ENCODE results near the gene BHLHE23.
"Not testable (repeated sequence)": the region's sequence is repeated elsewhere in the genome, so short reads cannot be mapped to it uniquely, and the experiment has no call there.

Gene BHLHE23

GRCh38 chr20:63041776-63042175, 35.0 kb upstream of the BHLHE23 start:
- no peaks in the 10 kb centered on the region for H3K9me3 ChIP-seq (ENCODE audit: control insufficient read depth in 1 of 2, low read length in 2 of 2)
- no peak overlapping the region for H3K27ac ChIP-seq (ENCODE audit: low read length)
- no peaks in the 10 kb centered on the region for H3K27me3 ChIP-seq (ENCODE audit: low read depth, low read length)
- H3K4me3 ChIP-seq (ENCODE audit: low read depth in 1 of 2, low read length in 2 of 2) = no peak overlapping the region
- no peaks in the 10 kb centered on the region for H3K4me1 ChIP-seq (ENCODE audit: control insufficient read depth in 1 of 2, insufficient read depth in 2 of 2, low read length in 2 of 2)
- no peaks in the 10 kb centered on the region for H3K36me3 ChIP-seq (ENCODE audit: control insufficient read depth in 1 of 2, insufficient read depth in 2 of 2, low read length in 2 of 2)

DNA sequence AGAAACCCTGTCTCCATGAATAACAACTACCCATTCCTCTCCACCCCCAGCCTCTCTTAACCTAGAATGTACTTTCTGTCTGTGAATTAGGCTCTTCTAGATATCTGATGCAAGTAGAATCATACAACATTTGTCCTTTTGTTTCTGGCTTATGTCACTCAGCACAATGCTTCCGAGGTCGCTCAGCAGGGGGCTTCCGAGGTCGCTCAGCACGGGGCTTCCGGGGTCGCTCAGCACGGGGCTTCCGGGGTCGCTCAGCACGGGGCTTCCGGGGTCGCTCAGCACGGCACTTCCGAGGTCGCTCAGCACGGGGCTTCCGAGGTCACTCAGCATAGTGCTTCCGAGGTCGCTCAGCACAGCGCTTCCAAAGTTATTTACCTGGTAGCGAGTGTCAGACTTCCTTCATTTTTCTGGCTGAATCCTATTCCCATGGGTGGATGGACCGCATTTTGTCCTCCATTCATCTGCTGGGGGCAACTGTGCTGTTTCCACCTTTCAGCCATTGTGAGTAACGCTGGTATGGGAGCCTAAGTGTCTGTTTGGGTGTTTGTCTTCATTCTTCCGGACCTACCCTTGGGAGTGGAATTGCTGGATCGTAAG, 31.0 kb upstream of the BHLHE23 start:
- H3K27me3 ChIP-seq (ENCODE audit: low read depth, low read length) = no peaks in the 10 kb centered on the region
- no peaks in the 10 kb centered on the region for H3K4me1 ChIP-seq (ENCODE audit: control insufficient read depth in 1 of 2, insufficient read depth in 2 of 2, low read length in 2 of 2)
- no peaks in the 10 kb centered on the region for H3K9me3 ChIP-seq (ENCODE audit: control insufficient read depth in 1 of 2, low read length in 2 of 2)
- H3K36me3 ChIP-seq (ENCODE audit: control insufficient read depth in 1 of 2, insufficient read depth in 2 of 2, low read length in 2 of 2) = no peaks in the 10 kb centered on the region
- no peak overlapping the region for H3K27ac ChIP-seq (ENCODE audit: low read length)
- H3K4me3 ChIP-seq (ENCODE audit: low read depth in 1 of 2, low read length in 2 of 2) = no peak overlapping the region

GRCh38 chr20:63036291-63036690, 29.5 kb upstream of the BHLHE23 start:
- Histone ChIP-seq H3K27me3 (ENCODE audit: low read depth, low read length) (no peaks in the 10 kb centered on the region), H3K9me3 (ENCODE audit: control insufficient read depth in 1 of 2, low read length in 2 of 2) (no peaks in the 10 kb centered on the region), H3K27ac (ENCODE audit: low read length) (no peak overlapping the region), H3K4me1 (ENCODE audit: control insufficient read depth in 1 of 2, insufficient read depth in 2 of 2, low read length in 2 of 2) (no peaks in the 10 kb centered on the region), H3K36me3 (ENCODE audit: control insufficient read depth in 1 of 2, insufficient read depth in 2 of 2, low read length in 2 of 2) (no peaks in the 10 kb centered on the region), H3K4me3 (ENCODE audit: low read depth in 1 of 2, low read length in 2 of 2) (no peak overlapping the region)

- no peaks in the 10 kb centered on the region for H3K9me3 ChIP-seq (ENCODE audit: control insufficient read depth in 1 of 2, low read length in 2 of 2)
- no peaks in the 10 kb centered on the region for H3K27me3 ChIP-seq (ENCODE audit: low read depth, low read length)
- H3K27ac ChIP-seq (ENCODE audit: low read length) = no peak overlapping the region
- no peaks in the 10 kb centered on the region for H3K36me3 ChIP-seq (ENCODE audit: control insufficient read depth in 1 of 2, insufficient read depth in 2 of 2, low read length in 2 of 2)
- H3K4me3 ChIP-seq (ENCODE audit: low read depth in 1 of 2, low read length in 2 of 2) = no peak overlapping the region
- no peaks in the 10 kb centered on the region for H3K4me1 ChIP-seq (ENCODE audit: control insufficient read depth in 1 of 2, insufficient read depth in 2 of 2, low read length in 2 of 2)
Measured at GRCh38 chr20:63035603-63036185, 28.9 kb upstream of the BHLHE23 start.

- H3K36me3 ChIP-seq (ENCODE audit: control insufficient read depth in 1 of 2, insufficient read depth in 2 of 2, low read length in 2 of 2); H3K4me1 ChIP-seq (ENCODE audit: control insufficient read depth in 1 of 2, insufficient read depth in 2 of 2, low read length in 2 of 2); H3K27me3 ChIP-seq (ENCODE audit: low read depth, low read length); H3K4me3 ChIP-seq (ENCODE audit: low read depth in 1 of 2, low read length in 2 of 2); H3K9me3 ChIP-seq (ENCODE audit: control insufficient read depth in 1 of 2, low read length in 2 of 2); H3K27ac ChIP-seq (ENCODE audit: low read length): not testable (repeated sequence)
Measured at GRCh38 chr20:63034710-63035602, 28.2 kb upstream of the BHLHE23 start.

DNA sequence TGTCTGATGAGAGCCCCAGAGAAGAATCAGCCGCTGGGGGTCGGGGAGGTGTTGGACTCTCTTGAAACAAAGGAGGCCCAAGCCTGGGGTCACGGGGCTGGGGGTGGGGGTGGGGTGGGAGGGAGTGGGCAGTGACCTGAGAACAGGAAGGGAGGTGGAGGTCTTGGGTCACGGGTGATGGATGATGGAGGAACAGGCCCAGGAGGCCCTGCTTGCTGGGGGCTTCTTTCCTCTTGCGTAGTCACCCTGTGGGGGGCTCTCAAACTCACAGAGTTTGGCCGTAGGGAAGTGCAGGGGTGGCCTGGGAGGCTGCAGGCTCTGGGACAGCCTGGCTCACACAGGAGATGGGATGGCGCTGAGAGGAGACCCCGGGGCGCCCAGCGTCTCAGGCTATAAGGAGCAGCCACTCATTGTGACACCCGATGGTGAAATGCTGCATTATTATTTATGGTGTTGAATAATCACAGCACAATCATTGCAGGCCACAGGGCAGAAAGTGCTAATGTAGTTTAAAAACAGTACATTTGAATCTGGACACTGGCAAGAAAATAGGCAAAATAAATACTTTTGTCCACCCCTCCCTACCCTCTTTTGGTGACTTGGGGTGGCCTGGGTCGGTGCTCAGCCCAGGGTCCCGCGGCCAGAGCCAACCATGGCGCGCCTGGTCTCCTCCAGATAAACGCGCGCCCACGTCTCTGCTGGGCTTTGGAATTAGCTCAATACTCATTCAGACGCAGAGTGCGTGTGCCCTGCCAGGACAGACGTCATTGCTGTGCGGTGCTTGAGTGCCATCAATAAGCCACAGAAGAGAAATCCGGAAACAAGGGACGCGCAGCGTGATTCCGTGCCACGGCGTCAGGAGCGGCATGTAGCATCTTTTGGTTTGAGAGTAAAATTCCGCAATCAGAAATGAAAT, 27.3 kb upstream of the BHLHE23 start:
- H3K36me3 ChIP-seq (ENCODE audit: control insufficient read depth in 1 of 2, insufficient read depth in 2 of 2, low read length in 2 of 2) = no peaks in the 10 kb centered on the region
- no peak overlapping the region for H3K4me3 ChIP-seq (ENCODE audit: low read depth in 1 of 2, low read length in 2 of 2)
- H3K27ac ChIP-seq (ENCODE audit: low read length) = no peak overlapping the region
- no peaks in the 10 kb centered on the region for H3K9me3 ChIP-seq (ENCODE audit: control insufficient read depth in 1 of 2, low read length in 2 of 2)
- no peaks in the 10 kb centered on the region for H3K27me3 ChIP-seq (ENCODE audit: low read depth, low read length)
- no peaks in the 10 kb centered on the region for H3K4me1 ChIP-seq (ENCODE audit: control insufficient read depth in 1 of 2, insufficient read depth in 2 of 2, low read length in 2 of 2)

GRCh38 chr20:63032861-63033793, 26.4 kb upstream of the BHLHE23 start:
- H3K36me3 ChIP-seq (ENCODE audit: control insufficient read depth in 1 of 2, insufficient read depth in 2 of 2, low read length in 2 of 2) = no peaks in the 10 kb centered on the region
- no peaks in the 10 kb centered on the region for H3K9me3 ChIP-seq (ENCODE audit: control insufficient read depth in 1 of 2, low read length in 2 of 2)
- no peaks in the 10 kb centered on the region for H3K27me3 ChIP-seq (ENCODE audit: low read depth, low read length)
- H3K4me3 ChIP-seq (ENCODE audit: low read depth in 1 of 2, low read length in 2 of 2) = no peak overlapping the region
- H3K4me1 ChIP-seq (ENCODE audit: control insufficient read depth in 1 of 2, insufficient read depth in 2 of 2, low read length in 2 of 2) = no peaks in the 10 kb centered on the region
- H3K27ac ChIP-seq (ENCODE audit: low read length) = no peak overlapping the region

GRCh38 chr20:63032026-63032800, 25.4 kb upstream of the BHLHE23 start:
- peaks cover 6% of the 10 kb centered on the region for H3K27me3 ChIP-seq (ENCODE audit: low read depth, low read length)
- no peaks in the 10 kb centered on the region for H3K9me3 ChIP-seq (ENCODE audit: control insufficient read depth in 1 of 2, low read length in 2 of 2)
- no peaks in the 10 kb centered on the region for H3K36me3 ChIP-seq (ENCODE audit: control insufficient read depth in 1 of 2, insufficient read depth in 2 of 2, low read length in 2 of 2)
- H3K27ac ChIP-seq (ENCODE audit: low read length) = no peak overlapping the region
- no peak overlapping the region for H3K4me3 ChIP-seq (ENCODE audit: low read depth in 1 of 2, low read length in 2 of 2)
- H3K4me1 ChIP-seq (ENCODE audit: control insufficient read depth in 1 of 2, insufficient read depth in 2 of 2, low read length in 2 of 2) = no peaks in the 10 kb centered on the region

DNA sequence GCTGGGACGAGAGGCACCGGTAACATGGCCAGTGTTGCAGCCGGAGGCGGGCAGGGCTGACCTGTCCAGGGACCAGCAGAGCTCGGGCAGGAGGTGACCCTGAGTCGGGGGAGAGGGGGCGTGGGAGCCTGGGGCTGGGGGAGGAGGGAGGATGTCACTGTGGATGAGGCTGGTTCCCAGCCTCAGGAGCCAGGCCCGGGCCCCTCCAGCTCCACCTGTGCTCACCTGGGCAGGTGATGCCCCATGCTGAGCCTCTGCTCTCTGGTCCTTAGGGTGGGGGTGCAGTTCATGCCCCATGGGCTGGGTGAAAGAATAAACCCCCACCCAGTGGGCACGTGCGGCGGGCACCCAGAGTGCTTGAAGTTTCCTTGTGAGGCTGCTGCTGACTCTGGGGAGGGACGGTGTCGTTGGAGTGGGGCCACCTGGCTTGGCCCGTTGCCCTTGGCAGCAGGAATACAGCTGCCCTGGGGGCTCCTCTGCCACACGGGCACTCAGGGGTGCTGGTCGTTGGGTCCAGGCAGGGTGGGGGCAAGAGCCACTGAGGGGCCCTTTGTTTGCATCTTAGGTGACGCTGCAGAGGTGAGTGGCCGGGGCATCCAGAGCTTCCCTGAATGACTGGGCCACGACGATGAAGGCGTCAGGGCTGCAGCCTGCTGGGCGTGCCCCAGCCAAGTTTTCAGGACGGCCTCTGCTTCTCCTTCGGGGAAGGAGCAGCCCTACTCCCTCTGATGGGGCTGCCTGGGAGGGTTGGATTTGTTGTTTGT, 24.7 kb upstream of the BHLHE23 start:
- Histone ChIP-seq H3K4me1 (ENCODE audit: control insufficient read depth in 1 of 2, insufficient read depth in 2 of 2, low read length in 2 of 2) (no peaks in the 10 kb centered on the region), H3K4me3 (ENCODE audit: low read depth in 1 of 2, low read length in 2 of 2) (no peak overlapping the region), H3K27ac (ENCODE audit: low read length) (no peak overlapping the region), H3K36me3 (ENCODE audit: control insufficient read depth in 1 of 2, insufficient read depth in 2 of 2, low read length in 2 of 2) (no peaks in the 10 kb centered on the region), H3K9me3 (ENCODE audit: control insufficient read depth in 1 of 2, low read length in 2 of 2) (no peaks in the 10 kb centered on the region), H3K27me3 (ENCODE audit: low read depth, low read length) (peaks cover 13% of the 10 kb centered on the region)

Data from muscle layer of duodenum (tissue), 2 donors.